NCI-H1694 (cell line): ENCODE results near the gene ATG14.
"Not testable (repeated sequence)": the region's sequence is repeated elsewhere in the genome, so short reads cannot be mapped to it uniquely, and the experiment has no call there.

ENCODE experiments used
- DNase-seq: peaks from one replicate; lab custom pipeline; 2025; lab: John Stamatoyannopoulos, UW

ATG14 gene, protein sequence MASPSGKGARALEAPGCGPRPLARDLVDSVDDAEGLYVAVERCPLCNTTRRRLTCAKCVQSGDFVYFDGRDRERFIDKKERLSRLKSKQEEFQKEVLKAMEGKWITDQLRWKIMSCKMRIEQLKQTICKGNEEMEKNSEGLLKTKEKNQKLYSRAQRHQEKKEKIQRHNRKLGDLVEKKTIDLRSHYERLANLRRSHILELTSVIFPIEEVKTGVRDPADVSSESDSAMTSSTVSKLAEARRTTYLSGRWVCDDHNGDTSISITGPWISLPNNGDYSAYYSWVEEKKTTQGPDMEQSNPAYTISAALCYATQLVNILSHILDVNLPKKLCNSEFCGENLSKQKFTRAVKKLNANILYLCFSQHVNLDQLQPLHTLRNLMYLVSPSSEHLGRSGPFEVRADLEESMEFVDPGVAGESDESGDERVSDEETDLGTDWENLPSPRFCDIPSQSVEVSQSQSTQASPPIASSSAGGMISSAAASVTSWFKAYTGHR

DNA sequence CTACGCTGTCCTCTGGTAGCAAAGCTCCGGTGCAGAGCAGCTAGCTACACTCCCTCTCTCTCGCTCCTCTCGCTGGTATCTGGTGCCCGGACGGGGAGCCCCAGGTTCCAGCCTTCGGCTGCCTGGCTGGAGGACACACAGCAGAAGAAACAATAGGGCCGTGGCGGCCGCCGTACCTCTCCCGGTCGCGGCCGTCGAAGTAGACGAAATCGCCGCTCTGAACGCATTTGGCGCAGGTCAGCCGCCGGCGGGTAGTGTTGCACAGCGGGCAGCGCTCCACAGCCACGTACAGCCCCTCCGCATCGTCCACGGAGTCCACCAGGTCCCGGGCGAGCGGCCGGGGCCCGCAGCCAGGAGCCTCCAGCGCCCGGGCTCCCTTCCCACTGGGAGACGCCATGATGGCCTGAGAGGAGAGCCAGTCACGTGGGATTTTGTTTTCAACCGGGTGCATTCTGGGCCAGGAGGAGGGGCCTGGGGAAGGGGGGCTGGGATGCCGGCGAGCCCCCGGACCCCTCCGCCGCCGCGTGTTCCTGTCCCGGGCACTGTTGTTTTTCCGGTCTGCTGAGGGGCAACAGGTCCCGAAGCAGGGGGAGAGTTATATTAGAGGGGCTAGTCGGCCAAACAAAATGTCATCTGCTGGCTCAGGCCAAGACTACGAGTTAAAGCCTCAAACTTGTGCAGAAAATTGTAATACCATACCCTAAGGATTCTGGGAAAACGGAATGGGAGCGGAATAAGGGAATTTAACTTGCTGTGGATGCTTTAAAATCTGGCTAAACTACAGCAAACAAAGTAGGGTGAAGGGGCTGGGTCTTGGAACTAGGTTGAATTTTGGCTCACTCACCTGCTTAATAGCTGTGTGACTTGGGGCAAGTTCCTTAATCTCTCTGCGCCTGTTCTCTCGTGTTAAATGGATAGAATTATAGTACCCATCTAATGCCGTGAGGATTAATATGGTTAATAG is at the start of gene ATG14:
TSS of gene ATG14 (minus strand) at position 405 of the 964 bp plus-strand sequence. CDS start at position 397, 8 bp downstream.
- peak; percentile 68 for DNase-seq

DNA sequence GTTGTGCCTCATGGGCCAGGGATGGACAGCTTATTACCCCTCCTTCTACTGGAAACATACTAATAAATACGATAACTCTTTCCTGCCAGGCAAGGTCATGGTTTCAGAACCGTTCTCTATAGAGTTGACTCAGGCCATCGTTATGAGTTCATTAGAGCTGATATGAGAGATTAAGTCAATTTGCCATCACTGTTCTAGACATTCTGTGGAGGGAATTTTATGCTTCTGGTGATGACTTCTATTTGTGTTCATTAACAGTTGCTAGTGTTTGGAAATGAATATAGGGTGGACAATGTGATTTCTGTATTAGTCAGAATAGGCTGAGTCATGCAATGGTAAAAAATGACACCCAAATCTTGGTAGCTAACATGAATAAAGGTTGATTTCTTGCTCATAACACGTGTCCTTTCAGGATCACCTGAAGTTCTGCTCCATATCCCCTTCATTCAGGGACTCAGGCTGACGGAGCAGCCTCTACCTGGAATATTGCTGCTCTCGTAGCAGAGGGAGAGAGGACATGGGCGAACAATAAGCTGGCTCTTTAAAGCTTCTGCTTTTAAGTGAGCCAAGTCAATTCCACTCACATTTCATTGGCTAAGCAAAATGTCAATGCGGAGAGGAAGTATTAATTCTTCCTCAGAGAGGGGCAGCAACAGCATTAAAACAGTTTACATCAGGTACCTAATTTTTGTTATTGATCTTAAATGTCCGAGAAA is 47.3 kb upstream of the ATG14 start:
- no peak for DNase-seq

DNA sequence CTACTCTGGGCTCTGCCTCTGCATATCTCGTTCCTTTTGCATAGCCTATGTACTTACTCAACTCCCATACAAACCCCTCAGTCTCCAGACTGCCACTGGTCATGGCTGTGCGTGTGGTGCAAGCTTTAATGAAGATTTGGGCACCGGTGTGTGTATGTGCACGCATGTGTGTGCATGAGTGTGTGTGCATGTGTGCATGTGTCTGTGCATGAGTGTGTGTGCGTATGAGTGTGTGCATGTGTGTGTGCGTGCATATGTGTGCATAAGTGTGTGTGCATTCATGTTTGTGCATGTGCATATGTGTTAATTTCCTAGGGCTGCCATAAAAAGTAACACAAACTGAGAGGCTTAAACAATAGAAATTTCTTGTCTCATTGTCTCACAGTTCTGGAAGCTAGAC is 45.9 kb upstream of the ATG14 start:
- no peak for DNase-seq

DNA sequence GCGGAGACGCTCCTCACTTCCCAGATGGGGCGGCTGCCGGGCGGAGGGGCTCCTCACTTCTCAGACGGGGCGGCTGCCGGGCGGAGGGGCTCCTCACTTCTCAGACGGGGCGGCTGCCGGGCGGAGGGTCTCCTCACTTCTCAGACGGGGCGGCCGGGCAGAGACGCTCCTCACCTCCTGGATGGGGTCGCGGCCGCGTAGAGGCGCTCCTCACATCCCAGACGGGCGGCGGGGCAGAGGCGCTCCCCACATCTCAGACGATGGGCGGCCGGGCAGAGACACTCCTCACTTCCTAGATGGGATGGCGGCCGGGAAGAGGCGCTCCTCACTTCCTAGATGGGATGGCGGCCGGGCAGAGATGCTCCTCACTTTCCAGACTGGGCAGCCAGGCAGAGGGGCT is 44.8 kb upstream of the ATG14 start:
- not testable (repeated sequence) for DNase-seq

DNA sequence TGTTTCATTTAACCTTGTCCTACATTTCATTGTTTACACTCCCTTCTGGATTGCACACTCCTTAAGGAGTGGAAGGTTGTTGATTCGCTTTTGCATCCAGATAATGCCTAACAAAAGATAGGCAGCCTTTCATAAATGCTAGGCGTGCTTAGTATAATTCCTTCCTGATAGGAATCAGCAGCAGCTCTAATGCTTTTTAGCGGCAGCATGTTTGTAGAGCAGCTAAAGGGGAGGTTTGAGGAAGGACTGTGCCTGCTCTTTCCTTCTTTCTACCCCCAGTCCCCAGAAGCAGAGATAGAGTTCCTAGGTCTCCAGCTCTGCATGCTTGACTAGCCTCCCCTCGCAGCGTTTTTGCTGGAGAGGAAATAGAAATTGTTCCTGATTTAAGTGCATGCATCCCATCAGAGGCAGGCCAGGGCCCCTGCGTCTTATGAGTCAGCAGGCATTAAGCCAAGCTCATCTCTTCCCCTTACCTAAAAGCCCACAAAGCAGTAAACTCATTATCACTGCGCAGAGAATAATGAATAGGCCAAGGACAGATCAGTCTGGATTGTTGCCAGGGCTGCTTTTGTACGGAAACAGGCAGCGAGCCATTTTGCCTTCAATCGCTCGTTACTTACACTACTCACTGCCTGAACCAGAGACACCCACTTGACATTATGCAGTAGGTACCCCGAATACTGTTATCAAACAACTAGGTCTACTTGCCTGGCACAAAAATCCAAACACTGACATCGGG is 42.8 kb upstream of the ATG14 start:
- DNase-seq, result peak; percentile 91

DNA sequence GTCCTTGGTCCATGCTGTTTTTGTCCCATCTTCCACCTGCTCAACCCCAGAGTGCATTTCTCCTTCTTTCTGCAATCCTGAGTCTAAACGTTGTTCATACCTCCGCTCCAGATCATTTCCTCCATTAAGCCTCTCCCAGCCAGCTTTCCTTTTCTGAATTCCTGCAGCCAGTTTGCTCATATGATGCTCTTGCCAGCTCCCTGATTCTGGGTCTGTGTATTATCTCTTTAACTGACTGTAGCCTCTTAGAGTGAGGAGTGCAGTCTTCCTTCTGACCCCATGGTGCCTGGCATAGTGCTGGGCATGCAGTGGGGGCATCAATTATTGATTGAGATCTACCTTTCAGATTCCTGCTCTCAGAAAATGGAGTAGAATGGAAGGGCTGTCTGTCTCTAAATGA is 40.3 kb upstream of the ATG14 start:
- no peak for DNase-seq

DNA sequence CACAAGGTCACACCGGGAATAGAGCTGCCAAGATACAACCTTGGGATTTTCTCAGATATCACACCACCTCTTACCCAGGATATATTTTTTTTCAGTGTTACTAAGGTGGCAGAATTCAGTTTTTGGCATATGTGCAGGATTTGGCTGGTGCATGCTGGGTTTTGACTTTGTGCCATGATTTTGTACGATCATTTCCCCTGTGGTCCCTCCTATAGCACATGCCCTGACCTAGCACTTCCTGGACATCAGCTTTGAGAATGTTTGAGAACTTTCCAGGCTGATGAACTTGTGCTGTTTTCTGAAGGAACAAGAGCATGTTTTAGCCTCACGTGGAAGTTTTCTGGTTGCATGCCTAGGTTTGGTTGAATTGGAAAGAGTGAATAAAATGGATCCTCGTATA is 39.8 kb upstream of the ATG14 start:
- no peak for DNase-seq

DNA sequence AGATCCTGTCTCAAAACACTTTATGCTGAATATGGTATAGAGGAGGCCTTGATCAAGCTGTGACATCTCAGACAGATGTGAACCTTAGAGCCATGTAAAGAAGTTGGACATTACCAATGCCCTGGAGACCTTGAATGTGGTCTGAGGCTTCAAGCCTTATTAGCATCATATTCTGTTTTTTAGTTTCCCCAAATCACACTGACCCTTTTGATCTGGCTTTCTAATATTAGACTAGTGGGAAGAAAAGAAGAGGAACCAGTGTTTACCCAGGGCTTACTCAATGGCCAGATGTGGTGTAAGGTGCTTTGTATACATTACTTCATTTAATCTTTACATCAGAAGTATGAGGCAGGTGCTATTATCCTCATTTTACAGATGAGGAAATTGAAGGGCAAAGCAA is 39.4 kb upstream of the ATG14 start:
- no peak for DNase-seq

DNA sequence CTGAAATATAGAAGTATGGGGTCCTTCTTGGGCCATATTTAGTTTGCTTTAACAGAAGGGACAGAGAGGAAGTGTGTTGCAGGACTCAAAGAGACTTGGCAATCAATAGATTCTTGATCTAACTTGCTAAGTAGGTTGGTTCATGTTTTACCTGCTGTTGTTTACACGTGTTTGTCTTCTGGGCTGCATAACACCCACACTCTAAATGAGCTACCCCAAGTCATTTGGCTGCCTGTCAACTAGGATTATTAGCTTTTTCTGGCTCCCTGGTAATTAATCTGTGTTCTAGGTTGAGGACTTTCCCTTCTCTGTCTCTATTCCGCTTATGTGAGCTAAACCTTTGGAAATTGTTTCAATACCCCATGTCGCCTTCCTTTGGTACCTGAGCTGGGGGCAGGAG is 38.9 kb upstream of the ATG14 start:
- DNase-seq, result peak; percentile 30

DNA sequence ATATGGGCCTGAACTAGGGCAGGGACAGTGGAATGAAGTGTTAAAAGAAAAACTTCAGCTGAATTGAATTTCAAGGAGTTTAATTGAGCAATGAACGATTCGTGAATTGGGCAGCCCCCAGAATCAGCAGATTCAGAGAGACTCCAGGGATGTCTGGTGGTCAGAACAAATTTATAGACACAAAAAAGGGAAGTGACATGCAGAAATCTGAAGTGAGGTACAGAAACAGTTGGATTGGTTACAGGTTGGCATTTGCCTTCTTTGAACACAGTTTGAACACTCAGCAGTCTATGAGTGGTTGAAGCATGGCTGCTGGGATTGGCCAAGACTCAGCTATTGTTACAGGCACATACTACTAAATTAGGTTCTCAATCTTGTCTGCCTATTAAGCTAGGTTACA is 38.5 kb upstream of the ATG14 start:
- no peak for DNase-seq

DNA sequence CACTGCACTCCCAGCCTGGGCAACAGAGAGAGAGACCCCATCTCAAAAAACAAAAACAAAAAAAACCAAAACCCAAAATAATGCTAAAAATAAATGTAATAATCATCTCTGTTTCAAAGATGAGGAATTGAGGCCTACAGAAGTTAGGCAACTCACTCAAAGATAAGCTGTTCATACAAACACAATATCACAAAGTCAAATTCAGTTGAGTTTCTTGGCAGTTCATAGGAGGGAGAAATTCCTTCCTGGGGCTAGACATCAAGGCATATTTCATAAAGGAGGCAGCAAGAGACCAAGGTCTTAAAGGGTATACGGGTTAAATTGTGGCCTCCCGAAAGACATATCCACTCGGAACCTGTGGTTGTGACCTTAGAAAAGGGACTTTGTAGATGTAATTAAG is 37.5 kb upstream of the ATG14 start:
- DNase-seq, result no peak

DNA sequence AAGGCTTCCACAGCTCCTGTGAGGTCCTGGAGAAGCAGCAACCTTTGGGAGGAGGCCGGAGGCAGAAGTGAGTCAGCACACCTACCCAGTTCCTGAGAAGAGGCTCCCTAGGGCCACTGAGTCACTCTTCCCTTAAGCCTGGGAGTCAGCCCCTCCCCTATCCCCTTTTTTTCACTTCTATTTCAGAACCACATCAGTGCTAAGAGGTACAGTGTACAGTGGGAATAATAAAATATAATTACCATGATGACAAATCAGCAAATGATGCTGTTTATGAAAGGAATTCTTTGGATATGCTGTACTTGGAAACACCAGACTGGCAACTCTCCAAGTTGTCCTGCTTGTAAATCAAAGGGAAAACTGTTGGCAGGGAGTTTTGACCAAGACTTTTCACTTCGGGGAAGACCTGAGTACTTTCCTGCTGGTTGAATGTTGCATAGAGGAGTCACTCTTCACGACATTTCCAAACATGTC is 36.5 kb upstream of the ATG14 start:
- DNase-seq, result no peak

DNA sequence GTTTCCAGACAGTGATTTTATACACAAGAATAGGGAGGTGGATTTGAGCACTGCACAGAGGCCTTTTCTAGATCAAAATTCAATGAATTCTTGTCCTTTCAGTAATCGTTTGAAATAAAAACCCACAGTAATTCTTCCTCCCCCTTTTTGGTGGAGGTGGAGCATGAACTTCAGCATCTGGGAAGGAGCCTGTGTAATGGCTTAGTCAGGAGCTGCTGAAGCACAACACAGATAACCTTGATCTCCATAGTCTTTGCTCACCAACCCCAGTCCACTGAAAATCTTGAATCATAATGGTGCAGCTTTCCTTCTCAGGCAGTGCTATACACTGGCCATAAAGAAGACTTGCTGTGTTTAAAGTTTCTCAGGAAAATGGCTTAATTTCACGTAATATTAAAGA is 35.2 kb upstream of the ATG14 start:
- no peak for DNase-seq

DNA sequence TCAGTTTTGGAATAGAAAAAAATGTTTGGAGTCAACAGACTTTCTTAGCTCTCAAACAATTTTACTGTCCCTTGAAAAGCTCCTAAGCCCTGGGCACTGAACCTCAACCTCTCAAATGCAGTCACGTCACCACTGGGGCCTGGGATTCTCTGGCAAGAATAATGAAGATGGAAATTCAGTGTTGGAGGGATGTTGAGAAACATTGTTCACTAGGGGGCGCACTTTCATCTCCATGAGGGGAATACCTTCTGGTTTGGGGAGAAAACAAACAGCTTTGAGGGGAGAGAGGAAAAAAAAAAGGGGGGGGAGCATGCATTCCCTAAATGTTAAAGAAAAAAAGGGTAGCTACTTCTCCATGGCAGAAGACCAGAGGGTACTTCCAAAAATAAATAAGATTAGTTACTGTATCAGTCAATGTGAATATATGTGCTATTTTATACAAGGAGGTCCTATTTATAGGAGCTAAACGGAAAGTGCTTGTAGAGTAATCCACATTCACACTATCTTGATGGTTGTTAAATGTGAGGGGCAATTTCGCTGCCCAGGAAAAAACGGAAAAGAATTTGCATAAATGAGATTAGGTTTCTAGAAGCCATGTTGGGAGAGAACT is 34.6 kb upstream of the ATG14 start:
- peak; percentile 93 for DNase-seq

DNA sequence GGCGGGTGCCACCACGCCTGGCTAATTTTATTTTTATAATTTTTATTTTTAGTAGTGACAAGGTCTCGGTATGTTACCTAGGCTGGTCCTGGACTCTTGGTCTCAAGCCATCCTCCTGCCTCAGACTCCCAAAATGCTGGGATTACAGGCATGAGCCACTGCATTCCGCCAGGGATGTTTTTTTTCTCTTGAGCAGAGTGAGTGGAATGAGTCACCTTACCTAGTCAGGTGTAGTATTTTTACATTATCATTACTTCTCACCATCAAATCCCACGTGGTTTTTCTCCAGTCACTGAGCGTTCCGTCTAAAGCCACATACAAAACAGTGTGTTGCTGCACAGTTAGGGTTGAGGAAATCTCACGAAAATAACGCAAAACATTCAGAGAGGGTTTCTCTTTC is 29.7 kb upstream of the ATG14 start:
- no peak for DNase-seq

DNA sequence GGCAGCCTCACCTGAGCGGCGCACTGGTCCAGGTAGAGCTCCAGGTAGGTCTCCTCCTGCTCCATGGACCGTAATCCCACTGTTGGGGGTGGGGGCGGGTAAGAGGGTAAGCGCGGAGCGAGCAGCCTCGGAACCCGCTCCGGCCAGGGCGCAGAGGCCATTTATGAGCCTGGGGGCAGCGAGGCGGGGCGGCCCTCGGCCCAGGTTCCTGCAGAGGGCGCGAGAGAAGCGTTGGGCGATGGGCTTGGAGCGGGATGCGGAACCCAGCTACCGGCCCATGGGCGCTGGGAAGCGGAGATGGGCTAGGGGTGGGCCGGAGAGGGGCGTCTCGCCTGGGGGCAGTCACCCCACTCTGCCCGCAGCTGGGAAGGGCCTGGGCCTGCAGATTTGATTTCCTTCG is 28.8 kb upstream of the ATG14 start, which contains the start of gene TBPL2:
TSS of gene TBPL2 (minus strand) at position 232 of the 400 bp plus-strand sequence. CDS start at position 65, 167 bp downstream.
- DNase-seq, result no peak

DNA sequence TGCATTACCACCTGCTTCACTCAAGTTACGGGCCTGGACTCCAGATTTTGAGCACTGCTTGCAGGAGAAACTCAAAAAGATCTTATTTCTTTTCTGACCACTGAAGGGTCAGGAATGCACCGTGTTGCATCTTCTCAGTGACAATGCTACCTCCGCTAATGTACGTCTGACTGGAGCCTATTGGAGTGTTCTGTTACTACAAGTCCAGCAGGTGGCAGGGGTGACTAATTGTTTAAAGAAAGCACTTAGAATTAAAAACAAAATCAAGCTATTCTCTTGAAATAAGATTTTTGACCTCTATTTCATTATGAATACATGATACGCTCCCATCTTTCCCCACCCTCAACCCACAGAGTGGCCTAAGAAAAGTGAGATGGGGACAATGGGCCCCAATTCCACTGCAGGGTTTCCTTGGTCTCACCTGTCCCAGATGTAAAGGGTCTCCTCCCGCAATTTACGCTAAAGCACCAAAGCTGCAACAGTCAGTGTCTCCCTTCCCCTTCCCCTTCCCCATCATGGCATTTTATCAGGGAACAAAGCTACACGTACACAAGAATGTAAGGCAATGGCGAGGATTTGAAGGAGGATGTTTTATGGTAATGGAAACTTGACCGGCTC is 26.5 kb upstream of the ATG14 start:
- DNase-seq, result peak; percentile 69

DNA sequence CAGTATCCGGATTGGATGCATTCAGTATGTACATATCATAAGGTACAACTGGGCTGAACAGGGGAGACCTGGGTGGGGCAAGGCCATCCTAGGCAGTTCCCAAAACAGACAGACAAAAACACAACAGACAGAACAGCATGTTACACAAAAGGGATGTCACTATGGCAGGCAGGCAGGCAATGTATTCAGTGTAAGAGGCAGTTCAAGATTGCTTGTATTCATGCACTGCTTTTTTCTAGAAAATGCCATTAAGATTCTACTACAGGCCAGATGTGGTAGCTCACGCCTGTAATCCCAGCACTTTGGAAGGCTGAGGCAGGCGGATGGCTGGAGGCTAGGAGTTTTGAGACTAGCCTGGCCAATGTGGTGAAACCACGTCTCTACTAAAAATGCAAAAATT is 25.3 kb upstream of the ATG14 start:
- no peak for DNase-seq

DNA sequence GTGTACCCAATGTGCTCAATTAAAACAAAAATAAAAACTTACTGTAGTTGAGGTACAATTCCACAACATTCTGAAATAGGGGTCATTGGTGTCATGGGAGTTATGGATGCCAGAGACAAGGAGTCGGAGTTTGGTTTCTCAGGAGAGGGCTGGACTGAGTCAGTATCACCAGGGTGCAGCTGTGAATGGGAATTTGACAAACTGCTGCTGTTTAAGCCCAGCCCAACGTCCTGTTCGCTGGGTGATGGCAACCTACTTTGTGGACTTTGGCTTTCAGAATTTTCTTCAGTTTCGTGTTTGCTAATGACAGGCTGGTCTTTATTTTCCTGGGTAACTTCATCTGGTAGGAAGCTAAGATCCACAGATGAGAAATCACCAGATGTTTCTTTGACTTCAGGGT is 24.9 kb upstream of the ATG14 start:
- DNase-seq, result no peak

DNA sequence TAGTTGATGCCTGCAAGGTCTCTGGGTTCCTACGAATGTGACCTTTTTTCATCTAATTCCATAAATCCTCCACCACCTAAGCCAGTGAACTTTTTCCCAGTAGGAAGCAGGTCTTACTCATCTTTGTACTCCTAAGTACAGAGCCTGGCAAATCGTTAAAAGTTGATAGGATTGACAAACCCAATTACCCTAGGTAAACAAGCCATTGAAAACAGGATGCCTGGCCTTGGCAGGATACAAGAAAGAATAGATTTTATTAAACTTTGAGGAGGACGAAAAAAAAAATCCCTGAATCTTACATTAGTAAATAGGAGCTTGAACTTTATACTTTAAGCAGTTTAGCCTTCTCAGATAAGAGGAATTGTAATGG is 23.2 kb upstream of the ATG14 start:
- no peak for DNase-seq
